HG03460 (cell line): Measurements from ENCODE around the gene ZNF670.
"Not testable (repeated sequence)": the region's sequence is repeated elsewhere in the genome, so short reads cannot be mapped to it uniquely, and the experiment has no call there.

ENCODE experiments used
- ATAC-seq: cut with Tn5 transposase; IDR thresholded peaks from one replicate; pipeline ENCODE4 v1.9.1; 2021; ENCODE audit not compliant: unreplicated experiment

The ZNF670 gene

DNA sequence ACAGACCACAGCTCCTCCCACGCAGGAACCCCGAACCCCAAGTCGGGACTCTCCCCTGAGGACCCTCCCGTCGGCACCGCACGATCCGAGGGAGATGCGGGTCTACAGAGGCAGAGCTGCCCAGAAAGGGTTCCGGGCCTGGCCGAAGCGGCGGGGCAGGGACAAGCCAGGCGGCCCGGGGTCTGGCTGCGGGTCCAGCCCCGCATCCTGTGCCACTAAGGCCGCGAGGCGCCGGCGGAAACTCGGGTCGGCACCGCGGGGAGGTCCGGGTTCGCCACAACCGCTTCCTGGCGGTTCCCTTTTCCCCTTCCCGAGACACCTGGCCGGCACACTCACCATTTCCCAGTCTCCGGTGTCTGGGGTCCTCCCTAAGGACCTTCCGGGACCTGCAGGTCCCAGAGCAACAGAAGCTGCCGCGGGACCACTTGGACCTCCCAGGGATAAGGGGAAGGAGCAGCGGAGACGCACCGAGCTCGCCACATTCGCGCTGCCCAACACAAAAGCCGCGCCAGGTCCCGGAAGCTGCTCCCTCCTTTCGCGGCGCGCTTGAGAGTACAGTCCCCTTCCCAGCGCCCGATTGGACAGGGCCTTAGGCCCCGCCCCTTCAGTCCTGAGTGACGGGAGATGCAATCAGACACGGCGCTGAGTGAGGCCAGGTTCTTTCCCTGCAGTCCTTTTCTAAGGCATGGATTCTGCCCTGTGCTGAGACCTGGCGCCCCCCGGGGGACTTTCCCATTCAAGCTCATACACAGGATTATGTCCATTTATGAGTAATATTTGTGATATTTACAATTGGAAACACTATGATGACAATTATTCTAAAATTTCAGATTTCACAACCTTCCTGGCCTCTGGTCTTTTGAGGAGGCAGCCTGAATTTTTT lies at the start of gene ZNF670:
ZNF670 (minus strand) TSS at position 554 of the 883 bp plus-strand sequence; CDS start at position 339, 215 bp downstream.
- peak; percentile 99 for ATAC-seq

DNA sequence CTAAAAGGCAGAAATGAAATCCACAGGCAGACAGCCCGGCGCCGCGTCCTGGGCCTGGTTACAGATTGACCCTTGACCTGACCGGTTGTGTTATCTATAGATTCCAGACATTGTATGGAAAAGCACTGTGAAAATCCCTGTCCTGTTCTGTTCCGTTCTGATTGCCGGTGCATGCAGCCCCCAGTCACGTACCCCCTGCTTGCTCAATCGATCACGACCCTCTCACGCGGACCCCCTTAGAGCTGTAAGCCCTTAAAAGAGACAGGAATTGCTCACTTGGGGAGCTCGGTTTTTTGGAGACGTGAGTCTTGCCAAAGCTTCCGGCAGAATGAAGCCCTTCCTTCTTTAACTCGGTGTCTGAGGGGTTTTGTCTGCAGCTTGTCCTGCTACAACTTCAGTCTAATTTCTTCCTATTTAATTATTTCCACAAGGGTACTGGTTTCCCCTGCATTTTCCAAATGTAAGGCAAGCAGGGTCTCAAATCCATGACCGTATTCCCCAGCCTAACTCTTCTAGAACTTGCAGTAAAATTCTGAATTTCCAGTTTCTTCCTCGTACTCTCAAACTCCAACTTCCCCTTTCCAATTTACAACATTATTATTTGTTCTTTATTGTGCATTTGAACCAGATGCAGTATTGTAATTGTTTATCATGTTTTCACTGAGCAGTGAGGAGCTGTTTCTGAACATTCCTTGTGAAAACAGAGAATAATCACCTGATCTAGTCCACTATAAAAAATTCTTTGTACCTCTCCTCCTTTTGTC lies 49.1 kb upstream of the ZNF670 start:
- not testable (repeated sequence) for ATAC-seq

DNA sequence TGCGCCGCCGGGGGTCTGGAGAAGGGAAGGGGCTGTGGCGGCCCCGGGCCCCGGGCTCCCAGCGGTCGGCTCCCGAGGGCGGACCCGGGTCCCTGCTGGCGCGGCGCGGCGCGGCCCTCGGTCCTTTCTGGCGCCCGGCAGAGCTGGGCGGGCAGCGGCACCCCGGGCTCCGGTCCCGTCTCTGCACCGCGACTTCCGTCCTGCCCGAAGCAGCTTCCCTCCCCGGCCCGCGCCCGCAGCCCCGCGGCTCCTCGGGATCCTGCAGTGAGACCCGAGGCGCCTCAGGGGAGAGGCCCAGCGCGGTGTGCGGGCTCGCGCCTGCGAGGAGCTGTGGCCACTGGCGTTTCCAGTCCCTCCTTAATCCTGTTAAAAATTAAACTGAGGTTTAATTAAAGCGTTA lies 48.0 kb upstream of the ZNF670 start:
- ATAC-seq: peak; percentile 50

DNA sequence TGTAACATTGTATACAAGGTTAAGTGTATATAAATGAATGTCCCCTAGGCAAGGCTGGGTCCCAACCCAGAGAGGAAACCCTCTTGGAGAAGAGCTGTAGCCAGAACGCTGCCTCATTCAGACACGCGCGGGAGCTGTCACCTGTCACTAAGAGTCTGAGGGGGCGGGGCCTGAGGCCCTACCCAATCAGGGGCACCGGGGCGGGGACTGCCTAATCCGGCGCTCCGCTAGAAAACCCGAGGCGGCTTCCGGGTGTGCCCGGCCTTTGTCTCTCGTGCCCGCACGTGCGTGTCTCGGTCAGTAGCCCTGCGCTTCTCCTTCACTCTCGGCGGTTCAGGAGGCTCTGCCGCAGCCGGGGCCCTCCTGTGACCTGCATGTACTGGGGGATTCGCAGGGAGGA lies 47.6 kb upstream of the ZNF670 start:
- ATAC-seq: peak; percentile 98

DNA sequence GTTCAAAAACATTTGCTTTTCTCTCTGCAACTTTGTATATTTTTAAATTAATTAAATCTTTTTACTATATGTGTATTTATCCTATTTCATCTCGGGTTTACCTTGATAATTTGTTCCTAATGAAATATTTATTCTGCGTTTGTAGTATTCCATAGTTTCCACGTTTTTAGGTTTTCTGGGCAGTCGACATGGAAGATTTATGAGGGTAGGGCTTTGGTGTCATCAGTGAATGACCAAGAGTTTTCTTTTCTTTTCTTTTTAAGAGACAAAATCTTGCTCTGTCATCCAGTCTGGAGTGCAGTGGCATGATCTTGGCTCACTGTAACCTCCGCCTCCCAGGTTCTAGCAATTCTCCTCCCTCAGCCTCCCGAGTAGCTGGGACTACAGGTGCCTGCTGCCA lies 42.8 kb upstream of the ZNF670 start:
- ATAC-seq: no peak

DNA sequence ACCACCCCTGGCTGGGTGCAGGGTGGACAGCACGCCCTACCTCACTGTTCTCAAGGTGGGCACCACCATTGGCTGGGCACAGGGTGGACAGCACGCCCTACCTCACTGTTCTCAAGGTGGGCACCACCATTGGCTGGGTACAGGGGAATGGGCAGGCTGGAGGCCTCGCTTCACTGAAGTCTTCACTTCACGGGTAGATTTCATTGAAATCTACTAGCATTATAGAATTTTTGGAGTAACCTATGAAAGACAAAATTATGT lies 41.7 kb upstream of the ZNF670 start:
- ATAC-seq: not testable (repeated sequence)

DNA sequence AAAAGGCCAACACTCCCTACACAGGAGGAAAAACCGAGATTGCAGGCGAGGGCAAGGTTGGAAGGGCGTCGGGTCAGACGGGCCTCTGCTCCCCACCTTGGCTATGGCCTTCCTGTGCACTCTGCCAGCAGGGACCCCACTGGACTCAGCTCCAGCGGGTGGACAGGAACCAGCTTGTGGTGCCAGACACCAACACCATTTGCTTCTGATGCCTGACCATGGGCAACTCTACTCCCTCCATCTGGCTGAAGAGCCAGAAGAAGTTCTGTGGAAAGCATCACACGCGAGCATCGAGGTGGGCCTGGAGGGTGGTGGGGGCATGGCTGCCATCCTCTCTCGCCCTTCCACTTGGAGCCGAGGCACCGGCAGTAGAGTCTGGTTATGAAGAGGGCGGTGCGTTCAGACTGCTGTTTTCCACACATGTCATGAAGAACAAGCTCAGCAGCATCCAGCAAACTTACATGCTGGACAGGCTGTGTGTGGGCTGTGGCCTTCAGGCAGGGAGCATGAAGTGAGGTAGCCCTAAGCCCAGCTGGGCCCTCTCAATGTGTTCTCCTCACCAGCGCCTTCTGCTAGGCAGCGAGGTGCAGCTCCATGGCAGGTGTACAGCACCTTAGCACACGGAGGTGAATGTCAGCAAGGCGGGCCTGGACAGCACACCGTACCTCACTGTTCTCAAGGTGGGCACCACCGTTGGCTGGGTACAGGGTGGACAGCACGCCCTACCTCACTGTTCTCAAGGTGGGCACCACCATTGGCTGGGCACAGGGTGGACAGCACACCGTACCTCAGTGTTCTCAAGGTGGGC lies 41.2 kb upstream of the ZNF670 start:
- no peak for ATAC-seq

DNA sequence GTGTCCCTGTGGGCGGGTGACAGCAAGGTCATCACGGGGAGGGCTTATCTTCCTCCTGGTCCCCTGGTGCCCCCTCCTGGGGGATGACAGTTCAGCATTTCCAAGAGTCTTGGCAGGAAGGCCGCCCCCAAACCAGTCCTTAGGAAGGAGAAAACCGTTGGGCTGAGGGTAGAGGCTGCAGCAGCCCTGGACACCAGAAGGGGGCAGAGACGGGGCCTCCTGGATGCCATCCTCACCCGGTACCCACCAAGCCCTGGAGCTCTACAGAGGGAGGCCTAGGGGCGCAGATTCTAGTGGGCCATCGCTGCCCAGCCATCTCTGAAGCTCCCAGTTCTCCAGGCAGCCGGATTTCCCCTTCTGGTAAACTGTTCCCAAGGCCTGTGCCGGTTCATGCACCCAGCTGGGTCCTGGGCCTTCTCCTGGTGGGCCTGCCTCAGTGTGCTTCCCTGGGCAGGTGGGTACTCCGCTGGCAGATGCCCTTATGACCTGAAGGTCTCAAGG lies 40.4 kb upstream of the ZNF670 start:
- no peak for ATAC-seq

DNA sequence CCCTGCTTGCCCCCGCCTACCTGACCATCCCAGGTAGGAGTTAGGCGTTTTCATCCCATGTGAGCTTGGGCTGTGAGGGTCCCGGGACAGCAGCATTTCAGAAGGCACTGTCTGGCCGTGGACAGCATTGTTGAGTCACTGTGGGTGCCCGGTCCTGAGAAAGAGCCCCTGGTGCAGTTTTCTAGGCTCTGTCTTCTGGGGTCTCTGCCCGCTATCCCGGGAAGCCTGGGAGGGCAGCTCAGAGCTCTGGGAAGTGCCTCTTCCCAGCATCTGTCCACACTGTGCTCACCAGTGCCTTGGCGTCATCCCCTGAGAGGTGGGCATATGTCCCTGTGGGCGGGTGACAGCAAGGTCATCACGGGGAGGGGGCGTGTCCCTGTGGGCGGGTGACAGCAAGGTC lies 36.9 kb upstream of the ZNF670 start:
- ATAC-seq: no peak

DNA sequence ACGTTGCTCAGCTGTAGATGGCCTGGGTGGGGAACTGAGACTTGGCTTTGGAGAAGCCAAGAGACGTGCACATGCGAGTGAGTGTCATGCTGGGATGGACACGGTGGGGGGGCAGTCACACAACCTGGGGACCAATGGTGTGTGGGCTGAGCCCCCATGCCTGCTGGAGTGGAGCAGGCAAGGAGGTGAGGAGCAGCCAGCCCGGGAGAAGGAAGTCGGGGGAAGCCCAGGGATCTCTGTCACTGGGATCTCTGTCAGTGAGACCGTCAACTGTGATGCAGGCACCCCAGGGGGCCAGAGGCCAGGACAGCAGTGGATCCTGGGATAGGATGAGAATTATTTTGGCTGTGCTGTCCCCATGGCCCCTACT lies 36.5 kb upstream of the ZNF670 start:
- ATAC-seq: no peak

DNA sequence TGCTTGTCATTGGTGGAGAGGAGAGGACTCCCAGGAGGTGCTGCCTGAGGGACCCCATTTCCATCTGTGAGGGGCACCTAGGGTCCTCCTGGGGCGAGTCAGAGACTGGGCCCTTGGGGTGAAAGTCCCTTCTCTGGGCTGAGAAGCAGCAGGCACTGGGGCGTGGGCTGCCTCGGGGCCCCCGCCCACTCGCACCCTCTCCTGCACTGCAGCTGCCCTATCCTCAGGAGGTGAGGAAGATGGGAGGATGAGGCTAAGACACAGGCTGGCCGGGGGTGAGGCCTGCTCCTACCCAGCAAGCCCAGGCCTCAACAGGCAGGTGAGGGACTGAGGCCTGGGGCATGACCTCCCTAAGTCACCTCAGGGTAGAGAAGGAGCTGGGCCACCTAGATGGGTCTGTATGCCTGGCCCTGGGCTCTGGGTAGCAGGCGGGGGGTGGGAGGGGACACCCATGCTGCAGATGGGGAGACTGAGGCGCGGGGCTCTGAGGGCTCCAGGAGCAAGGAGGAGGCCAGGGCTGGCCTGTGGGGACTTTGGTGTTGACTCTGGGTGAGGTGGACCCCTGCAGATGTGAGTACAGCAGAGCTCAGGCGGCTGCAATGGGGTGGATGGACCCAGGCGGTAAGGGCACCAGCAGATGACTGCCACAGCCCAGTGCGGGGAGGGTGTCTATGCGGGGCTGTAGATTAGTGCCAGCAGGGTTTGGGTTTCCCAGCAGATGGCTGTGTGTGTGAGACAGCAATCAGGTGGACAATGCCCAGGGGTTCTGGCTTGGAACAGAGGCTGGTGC lies 35.9 kb upstream of the ZNF670 start:
- ATAC-seq: no peak

DNA sequence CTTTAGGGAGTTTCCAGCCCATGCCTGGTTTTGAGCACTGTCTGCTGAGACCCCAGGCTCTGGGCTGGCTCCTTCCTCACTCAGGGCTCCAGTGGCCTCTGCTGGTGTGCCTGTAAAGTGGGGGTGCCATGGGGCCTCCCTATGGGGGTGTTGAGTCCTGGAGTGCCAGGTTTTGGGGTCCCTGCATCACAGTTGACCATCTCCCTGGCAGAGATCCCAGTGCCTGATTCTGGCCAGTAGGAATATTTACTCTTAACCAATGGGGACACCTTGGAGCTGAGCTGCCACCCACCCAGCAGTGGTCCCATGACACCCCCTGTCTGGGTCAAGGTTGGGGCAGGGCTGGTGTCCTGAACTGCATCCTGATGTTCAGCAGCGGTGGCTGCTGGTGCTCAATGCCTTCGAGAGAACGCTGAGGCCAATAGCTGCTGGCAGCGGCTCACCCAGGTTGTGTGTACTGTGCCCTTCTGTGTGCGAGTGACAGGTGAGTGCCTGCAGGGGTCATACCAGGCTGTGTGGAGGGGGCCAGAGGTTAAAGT lies 35.2 kb upstream of the ZNF670 start:
- ATAC-seq: no peak

DNA sequence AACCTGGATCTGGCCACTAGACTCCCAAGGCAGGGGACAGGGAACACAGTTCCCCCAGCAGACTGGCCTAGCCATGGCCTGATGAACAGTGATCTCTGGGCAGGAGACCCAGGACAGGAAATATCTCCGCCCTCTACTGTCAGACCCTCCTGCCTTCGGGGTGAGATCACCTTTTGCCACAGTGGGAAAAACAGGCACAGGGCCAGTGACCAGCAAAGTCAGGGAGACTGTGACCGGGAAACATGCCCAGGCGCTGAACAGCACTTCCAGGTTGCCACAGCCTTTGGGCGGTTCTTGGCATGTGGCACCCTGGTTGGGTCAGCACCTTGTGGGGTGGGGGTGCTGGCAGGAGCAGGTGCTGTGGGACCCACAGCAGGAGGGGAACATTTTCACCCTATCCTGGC lies 34.5 kb upstream of the ZNF670 start:
- ATAC-seq: no peak

DNA sequence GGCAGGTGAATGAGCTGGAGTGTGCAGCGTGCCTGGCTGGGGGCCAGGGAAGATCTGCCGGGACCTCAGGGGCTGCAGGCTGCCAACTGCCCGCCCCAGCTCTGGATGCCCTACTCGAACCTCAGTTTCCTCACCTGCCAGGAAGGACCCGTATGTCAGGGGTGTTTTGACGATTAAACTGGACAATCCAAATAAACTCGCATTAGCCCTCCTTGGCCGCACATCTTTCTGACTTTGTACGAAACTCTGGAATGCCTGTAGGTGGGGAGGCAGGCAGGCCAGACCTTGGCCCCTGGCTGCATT lies 33.8 kb upstream of the ZNF670 start:
- ATAC-seq: no peak

DNA sequence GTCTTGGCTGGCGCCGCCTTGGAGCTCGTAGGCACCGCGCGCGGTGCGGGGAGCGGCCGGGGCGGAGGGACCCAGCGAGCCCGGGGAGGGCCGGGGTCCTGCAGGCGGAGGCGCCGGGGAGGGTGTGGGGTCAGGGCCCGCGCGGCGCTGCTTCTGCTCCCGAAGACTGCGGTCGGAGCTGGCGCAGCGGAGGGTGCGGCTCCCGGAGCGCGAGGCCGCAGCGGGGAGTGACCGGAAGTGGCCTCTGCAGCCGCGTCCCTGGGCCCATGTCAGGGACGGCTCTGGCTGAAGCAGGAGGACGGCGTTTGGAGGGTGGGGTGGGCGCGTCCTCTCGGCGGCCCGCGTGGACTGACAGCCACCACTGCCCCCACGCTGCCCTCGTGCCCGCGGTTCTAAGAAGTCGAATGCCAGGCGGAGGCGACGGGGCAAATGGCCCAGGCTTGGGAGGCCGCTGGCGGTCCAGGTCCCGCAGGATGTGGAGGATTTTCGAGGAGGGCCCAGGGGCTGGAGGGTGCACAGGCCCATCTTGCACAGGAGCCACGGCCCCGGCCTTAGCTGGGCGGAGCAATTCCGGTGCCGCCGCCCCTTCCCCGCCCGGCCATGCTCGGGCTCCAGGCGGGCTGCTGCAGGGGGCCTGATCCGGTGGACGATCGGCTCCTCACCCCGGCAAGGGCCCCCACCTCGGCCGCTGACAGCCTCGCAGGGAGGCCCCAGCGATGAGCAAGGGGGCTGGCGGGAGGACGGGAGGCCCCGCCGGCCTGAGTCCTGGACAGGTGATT lies 33.3 kb upstream of the ZNF670 start:
- no peak for ATAC-seq

DNA sequence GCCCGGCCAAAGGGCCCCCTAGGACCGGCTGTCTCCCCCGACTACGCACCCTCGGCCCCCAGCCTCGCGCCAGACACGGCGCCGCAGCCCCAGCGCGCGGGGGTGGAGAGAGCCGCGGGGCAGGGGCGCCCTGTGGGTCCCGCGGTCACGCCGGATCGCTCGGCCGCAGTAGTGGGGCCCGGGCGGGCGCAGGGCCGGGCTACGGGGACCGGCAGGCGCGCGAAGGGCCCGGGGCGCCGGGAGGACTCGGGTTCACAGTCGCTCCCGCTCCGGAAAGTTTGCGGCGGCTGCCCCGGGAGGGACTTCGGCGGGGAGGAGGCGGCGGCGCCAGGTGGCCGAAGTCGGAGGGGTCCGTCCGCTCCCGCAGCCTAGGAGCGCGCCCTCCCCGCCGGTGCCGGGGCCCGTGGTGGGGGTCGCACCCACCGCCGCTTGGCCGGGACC lies 32.7 kb upstream of the ZNF670 start:
- ATAC-seq: no peak

DNA sequence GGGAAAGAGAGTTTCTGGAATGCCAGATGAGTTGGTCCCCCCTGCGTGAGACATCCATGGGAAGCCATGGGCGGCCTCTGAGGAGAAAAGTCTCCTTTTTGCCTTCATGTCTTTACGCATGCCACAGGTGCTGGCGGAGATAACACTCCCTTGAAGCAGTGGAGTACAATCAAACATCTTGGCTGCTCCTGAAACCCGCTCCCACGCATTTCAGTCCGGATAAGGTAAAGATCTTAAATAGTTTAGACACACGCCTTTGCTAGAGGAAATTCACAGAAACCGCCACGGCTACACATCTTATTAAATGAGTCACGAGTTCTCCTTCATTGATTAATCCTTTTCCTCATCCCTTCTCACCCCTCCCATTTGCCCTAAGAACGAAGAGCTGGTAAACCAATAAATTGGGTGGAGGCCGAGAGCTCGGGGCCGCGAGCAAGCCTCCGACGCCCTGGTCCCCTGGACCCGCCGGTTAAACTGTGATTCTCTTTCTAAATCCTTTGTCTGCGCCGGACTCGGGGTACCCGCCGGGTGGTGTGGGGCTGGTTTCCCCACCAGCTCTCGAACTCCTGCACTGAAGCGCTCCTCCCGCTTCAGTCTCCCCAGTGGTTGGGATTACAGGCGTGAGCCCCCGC lies 32.1 kb upstream of the ZNF670 start:
- no peak for ATAC-seq

DNA sequence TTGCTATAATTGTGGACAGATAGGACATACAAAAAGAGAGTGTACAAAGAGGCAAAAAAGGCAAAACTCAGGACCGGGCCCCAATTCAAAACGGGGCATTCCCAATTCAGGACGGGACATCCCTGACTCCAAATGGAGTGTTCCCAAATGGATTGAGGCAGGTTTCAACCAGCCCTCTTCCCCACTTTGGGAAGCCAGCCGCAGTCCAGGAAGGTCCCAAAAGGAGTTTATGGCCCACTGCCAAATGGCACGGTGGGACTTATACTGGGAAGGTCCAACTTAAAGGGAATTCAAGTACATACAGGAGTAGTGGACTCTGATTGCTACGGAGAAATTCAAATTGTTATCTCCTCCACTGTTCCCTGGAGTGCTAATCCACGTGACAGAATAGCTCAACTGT lies 29.1 kb upstream of the ZNF670 start:
- no peak for ATAC-seq

DNA sequence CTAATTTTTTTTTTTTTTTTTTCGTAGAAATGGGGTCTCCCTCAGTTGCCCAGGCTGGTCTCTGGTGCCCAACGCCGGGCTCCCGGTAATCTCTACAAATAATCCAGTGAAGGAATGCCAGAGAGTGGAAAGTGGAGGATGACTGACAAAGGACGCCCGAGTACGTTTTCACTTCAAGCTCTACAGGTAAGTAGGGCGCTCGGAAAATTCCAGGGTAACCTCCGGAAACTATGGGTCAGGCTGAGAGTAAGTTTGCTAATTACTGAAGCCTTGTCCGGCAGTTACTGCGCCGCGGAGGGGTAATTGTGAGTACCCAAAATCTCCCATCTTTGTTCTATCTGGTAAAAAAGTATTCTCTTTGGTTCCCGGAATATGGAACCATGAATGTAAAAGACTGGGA lies 27.4 kb upstream of the ZNF670 start:
- ATAC-seq: no peak
